NCI-H2107 treated with DMSO at 0.1 percent for 48 hours (cell line): ENCODE measurements around the gene TSSK6.
"Not testable (repeated sequence)": the region's sequence is repeated elsewhere in the genome, so short reads cannot be mapped to it uniquely, and the experiment has no call there.

Experiments used
- DNase-seq: peaks from one replicate; lab custom pipeline; 2025; ENCODE audit not compliant: unreplicated experiment; lab: John Stamatoyannopoulos, UW

Gene TSSK6

GRCh38 chr19:19488875-19489690 lies 26.3 kb downstream of the TSSK6 start:
- DNase-seq, result no peak

- no peak for DNase-seq
Measured at GRCh38 chr19:19487950-19488874, 27.1 kb downstream of the TSSK6 start.

- DNase-seq, result no peak
Measured at GRCh38 chr19:19487077-19487949, 28.0 kb downstream of the TSSK6 start.

- no peak for DNase-seq
Measured at GRCh38 chr19:19486343-19487076, 28.8 kb downstream of the TSSK6 start.

GRCh38 chr19:19485998-19486290 lies 29.4 kb downstream of the TSSK6 start:
- DNase-seq, result no peak

- no peak for DNase-seq
Measured at GRCh38 chr19:19485161-19485997, 30.0 kb downstream of the TSSK6 start.

GRCh38 chr19:19482809-19483596 lies 32.3 kb downstream of the TSSK6 start:
- DNase-seq, result peak; percentile 48

- peak; percentile 74 for DNase-seq
Measured at GRCh38 chr19:19480688-19481087, 34.7 kb downstream of the TSSK6 start.

- no peak for DNase-seq
Measured at GRCh38 chr19:19477705-19478383, 37.5 kb downstream of the TSSK6 start.

GRCh38 chr19:19475849-19476828 lies 39.2 kb downstream of the TSSK6 start:
- peak; percentile 14 for DNase-seq

- DNase-seq, result no peak
Measured at GRCh38 chr19:19475015-19475765, 40.2 kb downstream of the TSSK6 start.

GRCh38 chr19:19472106-19472505 lies 43.2 kb downstream of the TSSK6 start:
- not testable (repeated sequence) for DNase-seq

GRCh38 chr19:19471682-19472081 lies 43.7 kb downstream of the TSSK6 start:
- DNase-seq, result no peak

- DNase-seq, result no peak
Measured at GRCh38 chr19:19470579-19470978, 44.8 kb downstream of the TSSK6 start.

GRCh38 chr19:19468424-19469050 lies 46.8 kb downstream of the TSSK6 start:
- DNase-seq, result no peak

- no peak for DNase-seq
Measured at GRCh38 chr19:19466201-19466600, 49.1 kb downstream of the TSSK6 start.
